ENCODE measurements around the gene SOX6. TPM values are rescaled to one million over a fixed set of nuclear protein-coding genes. Genes with fewer than 3 reads are reported as not detected.

Gene SOX6
- total and polyA plus RNA-seq, 2 of the 13 experiments (the other 11 are each of a cell fraction or from before 2014, with no cell fraction given), result 2.6 to 11.2 TPM

GRCh38 chr11:16402654-16403447 lies 46.5 kb upstream of the SOX6 start (continued):
- TF ChIP-seq, protein P1, sequence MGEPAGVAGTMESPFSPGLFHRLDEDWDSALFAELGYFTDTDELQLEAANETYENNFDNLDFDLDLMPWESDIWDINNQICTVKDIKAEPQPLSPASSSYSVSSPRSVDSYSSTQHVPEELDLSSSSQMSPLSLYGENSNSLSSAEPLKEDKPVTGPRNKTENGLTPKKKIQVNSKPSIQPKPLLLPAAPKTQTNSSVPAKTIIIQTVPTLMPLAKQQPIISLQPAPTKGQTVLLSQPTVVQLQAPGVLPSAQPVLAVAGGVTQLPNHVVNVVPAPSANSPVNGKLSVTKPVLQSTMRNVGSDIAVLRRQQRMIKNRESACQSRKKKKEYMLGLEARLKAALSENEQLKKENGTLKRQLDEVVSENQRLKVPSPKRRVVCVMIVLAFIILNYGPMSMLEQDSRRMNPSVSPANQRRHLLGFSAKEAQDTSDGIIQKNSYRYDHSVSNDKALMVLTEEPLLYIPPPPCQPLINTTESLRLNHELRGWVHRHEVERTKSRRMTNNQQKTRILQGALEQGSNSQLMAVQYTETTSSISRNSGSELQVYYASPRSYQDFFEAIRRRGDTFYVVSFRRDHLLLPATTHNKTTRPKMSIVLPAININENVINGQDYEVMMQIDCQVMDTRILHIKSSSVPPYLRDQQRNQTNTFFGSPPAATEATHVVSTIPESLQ (CRISPR knock-in tag; conservative IDR thresholded peaks at IDR 0.05), result no peak
- no peak for TF ChIP-seq GMEB1 (CRISPR knock-in tag; IDR thresholded peaks at IDR 0.05; ENCODE audit: borderline replicate concordance)
- no peak for TF ChIP-seq GLI4 (CRISPR knock-in tag; IDR thresholded peaks at IDR 0.05; ENCODE audit: borderline replicate concordance)
- no peak for TF ChIP-seq SRSF4 (IDR thresholded peaks at IDR 0.05; ENCODE audit: low read depth, low read length, poor library complexity, severe bottlenecking)
- no peak for TF ChIP-seq HCFC1 (IDR thresholded peaks at IDR 0.05; ENCODE audit: low read depth, low read length)
- TF ChIP-seq ZNF24 (IDR thresholded peaks at IDR 0.05), result no peak
- TF ChIP-seq SSRP1 (CRISPR knock-in tag; IDR thresholded peaks at IDR 0.05), result no peak
- TF ChIP-seq MATR3 (CRISPR knock-in tag; IDR thresholded peaks at IDR 0.05), result no peak
- TF ChIP-seq, protein P2, sequence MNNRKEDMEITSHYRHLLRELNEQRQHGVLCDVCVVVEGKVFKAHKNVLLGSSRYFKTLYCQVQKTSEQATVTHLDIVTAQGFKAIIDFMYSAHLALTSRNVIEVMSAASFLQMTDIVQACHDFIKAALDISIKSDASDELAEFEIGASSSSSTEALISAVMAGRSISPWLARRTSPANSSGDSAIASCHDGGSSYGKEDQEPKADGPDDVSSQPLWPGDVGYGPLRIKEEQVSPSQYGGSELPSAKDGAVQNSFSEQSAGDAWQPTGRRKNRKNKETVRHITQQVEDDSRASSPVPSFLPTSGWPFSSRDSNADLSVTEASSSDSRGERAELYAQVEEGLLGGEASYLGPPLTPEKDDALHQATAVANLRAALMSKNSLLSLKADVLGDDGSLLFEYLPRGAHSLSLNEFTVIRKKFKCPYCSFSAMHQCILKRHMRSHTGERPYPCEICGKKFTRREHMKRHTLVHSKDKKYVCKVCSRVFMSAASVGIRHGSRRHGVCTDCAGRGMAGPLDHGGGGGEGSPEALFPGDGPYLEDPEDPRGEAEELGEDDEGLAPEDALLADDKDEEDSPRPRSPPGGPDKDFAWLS (CRISPR knock-in tag; IDR thresholded peaks at IDR 0.05; ENCODE audit: borderline replicate concordance), result no peak
- no peak for TF ChIP-seq ZBTB38 (CRISPR knock-in tag; IDR thresholded peaks at IDR 0.05)
- peak; percentile 74 for TF ChIP-seq KLF11 (CRISPR knock-in tag; IDR thresholded peaks at IDR 0.05)
- TF ChIP-seq CBFB (CRISPR knock-in tag; IDR thresholded peaks at IDR 0.05), result 0 out of 2 replicates have a peak, but pooled peaks have one; percentile 47
- no peak for TF ChIP-seq CHD4 (IDR thresholded peaks at IDR 0.05; ENCODE audit: borderline replicate concordance, low read length)
- TF ChIP-seq DNMT1 (CRISPR knock-in tag; IDR thresholded peaks at IDR 0.05), result no peak
- no peak for TF ChIP-seq CBX1 (IDR thresholded peaks at IDR 0.05; ENCODE audit: low read depth)
- TF ChIP-seq XRCC5 (optimal IDR thresholded peaks at IDR 0.05; ENCODE audit: low read length), result no peak
